HG02571 (cell line): ENCODE measurements around the gene EFCAB6.

Experiments used
- ATAC-seq: cut with Tn5 transposase; IDR thresholded peaks from one replicate; pipeline ENCODE4 v1.9.1; 2021; ENCODE audit warnings: mild to moderate bottlenecking, moderate library complexity; ENCODE audit not compliant: unreplicated experiment

The EFCAB6 gene

DNA sequence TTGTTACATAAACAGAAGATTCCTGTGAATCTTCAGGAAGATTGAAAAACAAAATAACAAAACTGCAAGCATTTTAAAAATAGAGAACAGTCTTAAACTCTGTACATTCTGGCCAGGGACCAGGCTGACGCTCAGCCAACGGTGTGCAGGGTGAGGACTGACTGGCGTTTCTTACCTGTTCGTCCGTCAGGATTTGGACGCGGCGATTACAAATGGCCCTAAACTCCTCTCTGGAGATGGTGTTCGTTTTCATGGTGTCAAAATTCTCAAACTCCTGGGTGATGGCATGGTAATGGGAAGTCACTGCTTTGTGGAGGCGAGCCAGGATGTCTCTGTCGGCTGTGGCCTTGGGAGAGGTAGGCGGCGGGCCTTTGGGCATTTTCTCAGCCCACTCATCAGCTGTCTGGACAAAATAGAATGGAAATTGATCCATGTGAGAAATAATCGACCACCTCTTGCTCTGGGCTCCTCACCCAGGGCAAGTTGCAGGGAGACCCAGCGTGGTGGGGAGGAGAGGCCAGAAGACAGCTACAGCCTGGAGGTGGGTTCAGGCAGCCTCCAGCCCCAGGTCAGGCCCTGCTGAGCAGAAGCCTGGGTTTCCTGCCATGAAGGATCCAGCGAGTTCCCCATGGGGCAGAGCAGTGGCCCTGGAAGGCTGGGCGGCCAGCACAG, 257.3 kb downstream of the EFCAB6 start:
- ATAC-seq, result no peak

DNA sequence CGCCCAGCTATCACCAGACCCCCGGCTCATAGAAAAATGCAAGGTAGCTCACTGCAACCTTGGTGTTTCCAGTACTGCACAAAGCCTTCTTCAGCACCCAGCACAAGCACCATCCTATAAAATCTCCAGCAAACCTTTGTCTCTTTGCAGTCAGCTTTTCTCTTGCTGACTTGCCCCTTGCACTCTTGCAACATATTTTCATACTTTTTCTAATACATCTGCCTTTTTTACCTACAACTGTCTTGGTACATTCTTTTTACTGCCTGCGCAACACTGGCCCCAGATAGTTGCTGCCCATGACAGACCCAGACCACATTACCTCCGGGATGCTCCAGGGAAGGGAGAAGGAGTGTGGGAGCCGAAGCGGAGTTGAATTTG, 257.9 kb downstream of the EFCAB6 start:
- no peak for ATAC-seq

- no peak for ATAC-seq
Measured at GRCh38 chr22:43553451-43554258, 258.4 kb downstream of the EFCAB6 start.

DNA sequence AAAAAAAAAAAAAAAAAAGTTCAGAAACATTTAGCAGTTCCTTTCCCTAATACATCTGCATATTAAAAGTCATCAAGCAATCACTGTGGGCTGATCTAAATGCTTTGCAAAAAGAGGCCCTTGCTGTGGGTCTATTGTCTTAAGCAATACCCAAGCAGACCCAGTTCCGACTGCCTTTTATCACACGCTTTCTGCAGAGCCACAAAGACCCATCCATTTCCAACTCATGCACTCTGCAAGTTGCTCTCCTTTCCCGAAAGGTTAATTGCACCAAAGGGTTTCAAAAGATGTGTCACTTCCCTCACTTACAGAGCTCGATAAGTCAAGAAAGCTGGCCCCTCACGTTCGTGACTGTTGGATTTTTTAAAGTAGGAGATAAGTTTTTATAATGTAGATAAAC, 261.4 kb downstream of the EFCAB6 start:
- ATAC-seq, result no peak

DNA sequence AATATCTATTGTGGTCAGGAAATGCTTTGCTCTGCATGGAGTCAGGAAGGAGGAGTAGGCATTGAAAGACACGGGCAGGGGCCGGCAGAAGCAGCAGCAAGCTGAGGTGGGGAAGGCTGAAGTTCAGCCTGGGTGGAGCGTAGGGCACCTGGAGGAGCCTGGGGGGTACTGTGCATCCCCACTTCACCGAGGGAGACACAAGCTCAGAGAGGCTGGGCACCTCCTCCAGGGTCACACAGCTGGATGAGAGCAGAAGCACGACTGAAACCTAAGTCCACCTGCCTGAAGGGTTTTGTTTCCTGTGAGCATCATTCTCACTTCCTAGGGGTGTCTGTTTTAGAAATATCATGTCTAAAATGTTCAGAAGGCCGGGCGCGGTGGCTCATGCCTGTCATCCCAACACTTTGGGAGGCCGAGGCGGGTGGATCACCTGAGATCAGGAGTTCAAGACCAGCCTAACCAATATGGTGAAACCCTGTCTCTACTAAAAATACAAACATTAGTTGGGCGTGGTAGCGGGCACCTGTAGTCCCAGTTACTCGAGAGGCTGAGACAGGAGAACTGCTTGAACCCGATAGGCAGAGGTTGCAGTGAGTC, 262.0 kb downstream of the EFCAB6 start:
- no peak for ATAC-seq

DNA sequence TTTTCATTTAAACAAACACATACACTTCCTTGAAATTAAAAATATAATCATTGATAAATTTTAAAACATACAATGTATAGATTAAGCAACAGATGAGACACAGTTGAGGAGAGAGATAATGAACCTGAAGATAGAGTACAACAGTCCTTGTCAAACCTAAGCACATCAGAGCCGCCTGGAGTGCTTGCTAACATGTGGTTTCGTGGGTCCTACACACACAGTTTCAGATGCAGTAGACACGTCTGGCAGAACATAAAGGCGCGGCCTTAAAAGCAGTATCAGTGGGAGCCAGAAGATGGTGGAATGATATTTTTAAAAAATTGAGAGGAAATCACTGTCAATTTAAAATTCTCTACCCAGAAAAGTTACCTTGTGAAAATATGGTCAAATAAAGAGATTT, 265.9 kb downstream of the EFCAB6 start:
- no peak for ATAC-seq

DNA sequence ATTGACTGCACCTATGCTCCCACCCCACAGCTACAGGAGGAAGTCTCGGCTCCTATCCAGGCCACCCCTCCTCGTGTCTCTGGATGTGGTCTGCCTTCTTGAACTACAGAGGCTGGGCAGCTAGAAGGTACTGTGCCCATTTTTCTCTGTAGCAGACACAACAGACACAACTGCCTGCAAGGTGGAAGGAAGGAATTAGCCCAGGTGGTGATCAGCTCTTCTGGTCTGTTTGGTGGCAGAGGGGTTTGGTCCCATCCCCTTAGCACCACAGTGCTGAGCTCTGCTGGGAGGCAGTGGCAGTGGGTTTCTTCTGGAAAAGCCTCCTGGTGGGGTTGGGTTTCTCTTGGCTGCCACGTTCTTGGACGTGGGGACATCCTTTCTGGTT, 267.8 kb downstream of the EFCAB6 start:
- no peak for ATAC-seq

GRCh38 chr22:43543522-43544288, 268.4 kb downstream of the EFCAB6 start:
- ATAC-seq, result no peak

DNA sequence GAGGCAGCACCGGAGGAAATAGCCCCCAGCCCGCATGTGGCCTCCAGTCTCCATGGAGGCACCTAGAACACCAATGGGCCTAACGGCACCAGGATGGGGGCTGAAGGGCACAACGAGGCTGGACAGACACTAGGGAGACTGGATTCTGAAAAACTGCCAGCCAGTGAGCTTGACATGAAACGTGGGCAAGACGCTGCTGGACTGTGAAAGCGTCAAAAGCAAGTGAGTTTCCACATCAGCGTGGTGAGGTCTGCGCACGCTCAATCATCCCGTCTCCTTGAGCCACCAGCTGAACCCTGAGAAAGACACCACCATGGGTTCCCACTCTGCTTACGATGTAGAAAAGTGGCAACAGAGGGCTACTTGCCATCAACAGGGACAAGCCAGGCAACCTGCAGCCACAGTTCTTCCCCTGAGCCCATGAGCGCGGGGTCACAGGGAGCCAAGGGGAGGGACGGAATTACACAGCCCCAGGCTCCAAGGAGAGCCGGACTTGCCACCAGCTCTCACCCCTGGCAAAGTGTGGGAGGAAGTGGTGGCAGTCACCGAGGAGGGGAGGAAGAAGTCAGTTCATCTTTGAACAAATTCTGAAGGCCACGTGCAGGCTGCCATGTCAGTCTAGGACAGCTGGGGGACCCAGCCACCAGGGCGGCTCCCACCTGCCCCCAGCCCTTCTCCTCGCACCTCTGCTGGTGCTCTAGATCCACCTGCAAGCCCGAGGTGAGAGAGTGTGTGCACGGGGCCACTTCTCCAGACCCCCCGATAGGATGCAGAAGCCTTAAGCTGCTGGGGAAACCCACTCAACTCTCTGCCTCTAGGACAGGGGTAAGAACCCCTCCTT, 269.2 kb downstream of the EFCAB6 start:
- ATAC-seq, result no peak

DNA sequence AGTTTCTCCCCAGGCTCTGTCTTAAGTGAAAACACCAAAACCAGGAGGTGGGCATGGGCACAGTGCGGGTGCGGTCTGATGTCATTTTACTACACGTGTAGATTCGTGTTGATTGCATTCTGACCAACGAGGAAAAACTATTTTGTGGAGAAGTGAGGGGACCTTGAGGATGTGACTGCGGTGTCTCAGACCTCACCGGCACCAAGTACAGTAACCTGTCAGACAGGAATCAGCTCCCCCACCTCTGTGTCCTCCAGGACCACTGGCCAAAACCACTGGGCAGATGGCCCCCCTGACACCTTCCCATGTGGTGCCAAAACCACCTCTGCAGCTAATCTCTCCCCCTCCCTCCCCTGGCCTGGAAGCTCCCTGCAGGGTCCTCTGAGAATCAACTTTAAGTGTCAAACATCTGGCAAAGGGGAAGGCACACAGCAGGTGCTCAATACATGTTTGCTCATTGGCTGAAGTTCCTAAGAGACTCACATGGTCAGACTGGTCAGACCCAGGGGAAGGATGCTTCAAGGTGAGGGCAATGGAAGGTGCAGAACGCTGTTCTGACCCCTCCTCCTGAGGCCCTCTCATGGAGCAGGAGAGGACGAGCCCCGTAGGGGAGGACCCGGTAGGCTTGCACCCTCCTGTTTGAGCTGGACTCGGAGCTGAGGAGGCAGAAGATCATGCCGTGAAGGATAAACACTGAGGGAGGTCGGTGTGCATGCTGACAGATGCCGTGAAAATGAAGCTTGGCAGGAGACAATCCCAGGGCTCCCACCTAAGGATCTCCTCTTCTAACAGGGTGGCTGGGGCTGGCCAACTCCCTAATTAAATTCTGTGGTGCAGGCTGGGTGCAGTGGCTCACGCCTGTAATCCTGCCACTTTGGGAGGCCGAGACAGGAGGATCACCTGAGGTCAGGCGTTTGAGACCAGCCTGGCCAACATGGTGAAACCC, 270.4 kb downstream of the EFCAB6 start:
- ATAC-seq, result no peak

DNA sequence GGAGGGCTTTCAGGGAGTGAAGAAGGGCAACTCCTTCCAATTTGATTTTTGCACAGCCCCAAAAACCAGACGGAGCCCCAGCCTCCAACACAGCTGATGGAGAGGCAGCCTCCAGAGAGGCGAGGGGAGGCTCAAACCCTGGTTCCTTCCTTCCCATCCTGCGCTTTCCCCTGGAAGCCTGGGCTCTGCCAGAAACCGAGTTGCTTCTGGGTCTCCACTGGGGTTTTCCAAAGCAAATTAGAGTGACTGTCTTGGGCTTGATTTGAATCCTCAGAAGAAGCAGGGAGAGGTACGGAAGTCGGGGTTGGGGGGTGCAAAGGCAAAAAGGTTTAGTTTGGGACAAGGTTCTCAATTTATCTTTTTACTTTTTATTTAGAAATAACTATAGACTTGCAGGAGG, 271.1 kb downstream of the EFCAB6 start:
- ATAC-seq, result no peak

- ATAC-seq, result no peak
Measured at GRCh38 chr22:43540529-43540923, 271.6 kb downstream of the EFCAB6 start.

DNA sequence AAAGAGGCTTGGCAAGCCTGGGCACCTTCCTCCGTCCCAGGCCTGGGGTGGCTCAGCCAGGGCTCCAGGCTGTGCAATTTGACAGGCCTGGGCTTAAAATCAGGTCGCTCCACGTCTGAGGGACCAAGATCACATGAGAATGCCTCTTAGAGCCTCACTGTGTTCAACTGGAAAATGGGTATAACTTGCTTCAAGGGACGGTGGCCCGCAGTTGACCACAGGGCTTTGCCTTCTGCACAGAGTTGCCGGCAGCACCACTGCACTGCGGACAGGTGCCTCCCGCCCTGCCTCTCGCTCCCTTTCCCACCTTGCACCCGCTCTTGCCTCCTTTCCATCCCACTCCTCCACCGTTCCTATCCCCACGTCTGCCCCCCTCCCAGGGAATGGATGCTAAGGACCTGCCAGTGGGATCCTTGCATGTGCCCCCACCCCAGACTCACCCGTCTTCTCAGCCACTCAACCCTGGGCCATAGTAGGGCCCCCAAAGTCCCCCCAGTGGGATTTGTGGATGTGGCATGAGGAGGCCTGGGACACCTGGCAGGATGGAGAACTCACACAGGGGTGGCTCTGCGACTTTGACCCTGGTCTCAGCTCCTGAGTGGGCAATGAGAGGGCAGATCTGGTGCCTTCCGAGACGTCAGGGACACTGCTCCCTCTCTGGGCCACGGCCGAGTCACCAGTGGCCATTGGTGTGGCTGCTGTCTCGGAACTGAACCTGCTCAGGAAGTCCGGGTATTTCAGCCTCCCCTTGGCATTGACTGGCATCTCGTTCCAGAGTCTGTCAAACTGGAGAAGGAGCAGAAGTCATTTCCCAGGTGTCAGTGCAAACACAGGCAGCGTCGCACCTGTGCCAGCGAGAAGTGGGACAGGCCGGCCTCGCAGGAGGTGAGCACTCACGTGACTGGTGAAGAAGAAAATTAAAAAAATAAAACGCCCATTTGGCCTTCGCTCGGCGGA, 272.3 kb downstream of the EFCAB6 start:
- ATAC-seq, result no peak

GRCh38 chr22:43537019-43537585, 275.0 kb downstream of the EFCAB6 start:
- ATAC-seq, result no peak

- ATAC-seq, result no peak
Measured at GRCh38 chr22:43535741-43536140, 276.4 kb downstream of the EFCAB6 start.

- ATAC-seq, result no peak
Measured at GRCh38 chr22:43535336-43535735, 276.8 kb downstream of the EFCAB6 start.

- no peak for ATAC-seq
Measured at GRCh38 chr22:43534916-43535315, 277.2 kb downstream of the EFCAB6 start.
